KG1 (cell line): Measurements from ENCODE around the gene KRTAP19-8.

Experiments
- DNase-seq: peaks from one replicate; lab custom pipeline; 2025; lab: John Stamatoyannopoulos, UW

KRTAP19-8 gene

GRCh38 chr21:31012133-31013089 lies 25.9 kb downstream of the KRTAP19-8 start:
- DNase-seq = no peak

GRCh38 chr21:31011412-31011811 lies 26.9 kb downstream of the KRTAP19-8 start:
- no peak for DNase-seq

GRCh38 chr21:31008355-31008754 lies 29.9 kb downstream of the KRTAP19-8 start:
- DNase-seq = no peak

DNA sequence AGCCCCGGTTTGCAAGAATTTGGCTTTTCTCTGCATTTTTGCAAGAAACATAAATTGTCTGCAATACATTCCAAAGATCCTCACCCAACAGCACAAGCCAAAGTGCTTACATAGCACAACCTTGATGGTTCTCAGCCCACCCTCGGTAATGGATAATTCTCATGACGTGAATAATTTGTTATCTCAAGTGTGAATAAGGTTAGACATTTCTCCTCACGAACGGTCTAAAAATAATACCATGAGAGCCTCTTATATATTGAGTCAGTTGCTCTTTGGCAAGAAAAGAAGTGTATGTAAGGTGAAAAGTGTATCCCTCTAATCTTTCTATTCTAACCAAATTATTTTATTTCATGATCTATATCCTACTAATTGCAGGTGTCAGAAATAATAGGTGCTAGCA lies 33.3 kb downstream of the KRTAP19-8 start:
- no peak for DNase-seq

GRCh38 chr21:31003471-31003870 lies 34.8 kb downstream of the KRTAP19-8 start:
- no peak for DNase-seq

DNA sequence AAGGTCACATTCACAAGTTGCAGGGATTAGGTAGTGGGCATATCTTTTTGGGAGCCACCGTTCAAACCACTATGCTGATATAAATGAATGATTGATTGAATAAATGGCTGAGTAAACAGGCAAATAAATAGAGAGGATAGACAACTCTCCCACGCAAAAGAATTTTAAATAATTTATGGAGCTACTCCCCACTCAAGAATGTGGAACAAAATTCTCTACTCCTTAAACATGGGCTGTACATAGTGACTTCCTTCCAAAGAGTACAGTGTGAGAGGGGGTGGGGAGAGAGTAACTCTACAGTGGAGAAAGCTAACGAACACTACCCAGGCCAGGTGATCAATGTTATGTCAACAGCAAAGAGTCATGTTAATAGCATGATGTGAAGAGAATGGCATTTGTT lies 40.7 kb downstream of the KRTAP19-8 start:
- no peak for DNase-seq

DNA sequence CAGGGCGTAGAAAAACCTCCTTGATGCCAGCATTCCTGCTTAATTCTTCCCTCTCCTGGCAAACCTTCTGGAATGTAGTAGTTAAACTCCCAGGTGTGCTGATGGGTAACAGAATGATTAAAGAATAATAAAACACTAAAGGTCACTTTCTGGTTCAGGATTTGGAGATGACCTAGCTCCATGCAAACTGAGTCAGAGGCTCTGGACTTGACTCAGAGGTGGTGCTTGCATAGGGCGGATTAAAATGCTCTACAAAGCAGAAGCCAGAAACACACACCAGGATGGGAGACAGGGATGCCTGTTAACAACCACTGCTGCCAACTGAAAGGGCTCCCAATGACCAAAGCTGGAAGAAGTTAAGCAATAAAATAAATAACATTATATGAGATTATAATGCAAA lies 41.5 kb downstream of the KRTAP19-8 start:
- DNase-seq = no peak

DNA sequence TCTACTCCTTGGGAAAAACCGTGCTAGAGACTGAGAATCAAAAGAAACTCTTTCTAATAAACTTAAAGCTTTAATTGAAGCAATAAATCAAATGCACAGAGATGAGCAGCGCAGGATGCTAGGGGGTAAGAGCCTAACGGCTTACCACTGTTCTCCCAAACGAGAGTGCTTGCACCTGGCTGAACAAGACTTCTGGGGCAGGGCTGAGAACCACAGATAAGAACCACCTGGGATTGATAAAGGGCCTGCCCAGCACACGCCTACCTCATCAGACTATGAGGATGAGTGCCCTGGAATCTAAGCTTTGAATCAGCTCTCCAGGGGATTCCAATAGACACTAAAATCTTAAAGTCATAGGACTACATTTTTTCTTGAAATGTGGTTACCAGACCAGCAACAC lies 43.3 kb downstream of the KRTAP19-8 start:
- DNase-seq = no peak

GRCh38 chr21:30990514-30991262 lies 47.6 kb downstream of the KRTAP19-8 start:
- DNase-seq = no peak

- no peak for DNase-seq
These were observed 49.6 kb downstream of the KRTAP19-8 start for GRCh38 chr21:30988706-30989105.
